H1 (cell line): ENCODE measurements around the gene TDRD9. TPM values are rescaled to one million over a fixed set of nuclear protein-coding genes. Genes with fewer than 3 reads are reported as not detected.

ENCODE experiments used
- CTBP2 ChIP-seq: IDR thresholded peaks from 2 replicates; pipeline ENCODE4 v1.7.0; 2011; ENCODE audit warnings: borderline replicate concordance, mild to moderate bottlenecking, moderate library complexity, mixed read lengths, low read length; ENCODE audit not compliant: insufficient read depth, insufficient read length
- FOSL1 ChIP-seq: IDR thresholded peaks from 2 replicates; pipeline ENCODE4 v1.6.1; 2011; ENCODE audit warnings: mild to moderate bottlenecking, low read depth, low read length, moderate library complexity; ENCODE audit not compliant: insufficient read depth
- POLR2A ChIP-seq, 2 experiments: IDR thresholded peaks; 1 replicate in 1 of 2; 2 replicates in 1 of 2; pipeline ENCODE4 v1.6.1; 2011; ENCODE audit warnings: low read depth in 2 of 2, low read length in 2 of 2, mild to moderate bottlenecking in 2 of 2; ENCODE audit errors: control extremely low read depth in 1 of 2
- RAD21 ChIP-seq, 2 experiments: IDR thresholded peaks in 1 of 2; conservative IDR thresholded peaks in 1 of 2; 2 replicates each; pipeline ENCODE4 v1.6.1; 2011; ENCODE audit warnings: low read depth in 2 of 2, low read length in 2 of 2, improper control_type of control experiment in 1 of 2, inconsistent platforms in 1 of 2, mild to moderate bottlenecking in 1 of 2, moderate library complexity in 1 of 2
- SIRT6 ChIP-seq: IDR thresholded peaks from one replicate; pipeline ENCODE4 v1.7.1; 2012; ENCODE audit warnings: low read length, inconsistent platforms
- SIX5 ChIP-seq: IDR thresholded peaks from 2 replicates; pipeline ENCODE4 v1.6.1; 2011; ENCODE audit warnings: mild to moderate bottlenecking, low read depth, low read length
- polyA plus RNA-seq, 7 experiments: library from polyadenylated mRNA; depleted of rRNA in 3 of 7; stranded (reverse) in 5 of 7; unstranded in 2 of 7; fragments of >200 nt in 5 of 7; fragments of 200-250 nt in 2 of 7; gene quantifications; 1 replicate in 5 of 7; 2 replicates in 1 of 7; 4 replicates in 1 of 7; pipeline versions ENCODE4 v1.2.1 to v1.2.3, GENCODE V29; 2011 to 2013; ENCODE audit warnings: missing spikeins in 2 of 7, mixed read lengths in 2 of 7
- total RNA-seq: library from RNA; stranded (reverse); fragmentation: NEBNext Ultra II Directional; extraction: Animal tissue kit (Norgen Biotek cat#: 25700); gene quantifications from 2 replicates; pipeline ENCODE4 v1.2.1, GENCODE V29; 2021

Gene TDRD9
- total and polyA plus RNA-seq, 2 of the 8 experiments (the other 6 are each of a cell fraction or from before 2014, with no cell fraction given) = not detected

DNA sequence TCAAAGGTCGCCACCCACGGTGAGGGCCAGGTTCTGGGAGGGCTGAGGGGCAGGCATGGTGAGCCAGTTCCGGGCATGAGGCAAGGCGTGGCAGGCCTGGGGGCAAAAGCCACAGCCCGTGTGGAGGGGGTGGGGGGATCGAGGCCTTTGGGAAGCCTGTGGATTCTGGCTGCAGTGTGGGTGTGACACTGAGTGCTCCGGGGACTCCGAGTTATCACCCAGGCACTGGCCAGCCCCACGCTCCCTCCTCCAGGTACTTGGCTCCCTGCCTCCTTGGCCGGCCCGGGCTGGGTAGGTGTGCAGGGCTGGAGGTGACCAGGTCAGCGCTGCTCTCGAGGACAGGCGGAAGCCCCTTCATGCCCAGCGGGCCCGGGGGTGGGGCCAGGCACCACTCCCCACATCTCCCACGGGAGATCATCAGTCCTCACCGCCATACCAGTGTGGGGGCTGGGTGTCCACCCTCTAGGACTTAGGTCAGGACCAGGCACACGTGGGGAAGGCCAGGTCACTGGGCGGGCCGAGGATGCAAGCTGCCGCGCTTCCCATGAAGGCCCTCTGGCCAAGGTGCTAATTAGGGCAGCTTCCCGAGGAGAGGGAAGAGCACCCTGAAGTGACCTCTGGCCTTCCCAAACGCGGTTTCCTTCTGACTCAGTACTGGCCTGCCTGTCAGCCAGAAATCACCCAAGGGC lies 34.1 kb upstream of the TDRD9 start (continued):
- TF ChIP-seq SIX5 (no peak), FOSL1 (no peak), SIRT6 (no peak), RAD21 (IDR thresholded peaks at IDR 0.05 in 1 of 2, conservative IDR thresholded peaks at IDR 0.05 in 1 of 2; ENCODE audit: low read depth in 2 of 2, low read length in 2 of 2) (no peak), POLR2A (IDR thresholded peaks at IDR 0.05; ENCODE audit: control extremely low read depth in 1 of 2, low read depth in 2 of 2, low read length in 2 of 2) (no peak), CTBP2 (no peak)
